HG03175 (cell line): ENCODE measurements around the gene CCR5.

ENCODE experiments used
- ATAC-seq: cut with Tn5 transposase; IDR thresholded peaks from one replicate; pipeline ENCODE4 v1.9.1; 2021; ENCODE audit warnings: mild to moderate bottlenecking, moderate library complexity; ENCODE audit not compliant: unreplicated experiment

CCR5 gene

DNA sequence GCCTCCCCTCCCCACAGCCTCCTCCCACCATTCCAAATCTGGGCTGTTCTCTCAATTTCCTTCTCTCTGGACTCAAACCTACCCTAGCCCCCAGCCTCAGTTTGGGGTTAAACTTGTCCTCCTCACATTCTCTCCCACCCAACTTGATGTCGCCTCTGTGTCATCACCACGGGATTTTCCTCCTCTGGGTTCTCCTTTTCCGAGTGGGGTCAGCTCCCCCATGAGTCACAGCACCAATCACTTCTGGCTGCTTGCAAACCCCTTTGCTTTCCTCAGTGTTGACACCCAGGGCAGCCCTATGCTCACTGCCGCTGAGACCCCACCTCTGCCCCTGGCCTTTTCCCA lies 35.7 kb downstream of the CCR5 start:
- ATAC-seq: no peak

DNA sequence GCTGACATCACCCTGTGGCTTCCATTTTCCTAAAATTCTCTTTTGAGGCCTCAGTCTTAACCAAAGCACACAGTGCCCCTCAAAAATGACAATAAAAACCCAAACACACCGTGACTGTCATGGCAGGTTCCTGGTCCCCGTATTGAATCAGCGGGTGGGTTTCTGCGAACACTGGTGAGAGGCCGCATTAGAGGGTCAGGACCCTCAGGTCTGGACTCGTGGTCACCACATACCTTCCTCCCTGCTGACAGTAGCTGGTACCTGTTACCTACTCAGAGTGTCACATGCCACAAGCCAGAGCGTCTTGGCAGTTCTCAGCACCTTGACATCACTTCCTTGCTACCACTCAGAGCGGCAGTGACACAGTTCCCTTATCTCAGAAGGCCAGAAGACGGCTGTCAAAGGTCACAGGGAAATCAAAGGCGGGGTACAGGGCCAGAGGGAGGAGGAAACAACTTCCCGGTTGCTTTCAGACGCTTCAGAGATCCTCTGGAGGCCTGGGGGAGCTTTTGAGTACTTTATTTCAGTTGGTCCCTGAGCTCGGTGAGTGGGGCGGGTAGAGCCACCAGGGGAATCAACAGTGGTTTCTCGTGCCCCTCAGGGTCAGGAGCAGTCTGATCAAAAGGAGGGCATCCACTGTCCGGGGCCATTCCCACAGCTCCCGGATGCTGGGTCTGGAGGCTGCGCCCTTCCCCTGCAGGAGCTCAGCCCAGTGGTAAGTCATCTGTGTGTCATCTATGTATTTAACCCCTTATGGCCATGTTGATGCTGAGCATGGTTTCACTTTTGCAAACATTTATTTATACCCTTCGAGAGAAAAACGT lies 36.3 kb downstream of the CCR5 start, which contains the start of the genes CCR5AS and CCRL2:
TSS of gene CCR5AS (minus strand) at position 279 of the 824 bp plus-strand sequence.
TSS of gene CCRL2 (plus strand) at position 472 of the 824 bp plus-strand sequence. CDS start 821 bp downstream, outside the sequence.
- no peak for ATAC-seq

DNA sequence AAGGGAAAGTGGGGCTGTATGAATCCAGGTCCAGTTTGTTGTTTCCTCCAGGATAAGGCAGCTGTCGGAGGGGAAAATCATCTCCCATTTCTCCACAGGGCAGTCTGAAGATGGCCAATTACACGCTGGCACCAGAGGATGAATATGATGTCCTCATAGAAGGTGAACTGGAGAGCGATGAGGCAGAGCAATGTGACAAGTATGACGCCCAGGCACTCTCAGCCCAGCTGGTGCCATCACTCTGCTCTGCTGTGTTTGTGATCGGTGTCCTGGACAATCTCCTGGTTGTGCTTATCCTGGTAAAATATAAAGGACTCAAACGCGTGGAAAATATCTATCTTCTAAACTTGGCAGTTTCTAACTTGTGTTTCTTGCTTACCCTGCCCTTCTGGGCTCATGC lies 37.2 kb downstream of the CCR5 start:
- ATAC-seq: no peak

DNA sequence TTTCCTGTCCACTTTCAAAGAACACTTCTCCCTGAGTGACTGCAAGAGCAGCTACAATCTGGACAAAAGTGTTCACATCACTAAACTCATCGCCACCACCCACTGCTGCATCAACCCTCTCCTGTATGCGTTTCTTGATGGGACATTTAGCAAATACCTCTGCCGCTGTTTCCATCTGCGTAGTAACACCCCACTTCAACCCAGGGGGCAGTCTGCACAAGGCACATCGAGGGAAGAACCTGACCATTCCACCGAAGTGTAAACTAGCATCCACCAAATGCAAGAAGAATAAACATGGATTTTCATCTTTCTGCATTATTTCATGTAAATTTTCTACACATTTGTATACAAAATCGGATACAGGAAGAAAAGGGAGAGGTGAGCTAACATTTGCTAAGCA lies 38.1 kb downstream of the CCR5 start:
- no peak for ATAC-seq

DNA sequence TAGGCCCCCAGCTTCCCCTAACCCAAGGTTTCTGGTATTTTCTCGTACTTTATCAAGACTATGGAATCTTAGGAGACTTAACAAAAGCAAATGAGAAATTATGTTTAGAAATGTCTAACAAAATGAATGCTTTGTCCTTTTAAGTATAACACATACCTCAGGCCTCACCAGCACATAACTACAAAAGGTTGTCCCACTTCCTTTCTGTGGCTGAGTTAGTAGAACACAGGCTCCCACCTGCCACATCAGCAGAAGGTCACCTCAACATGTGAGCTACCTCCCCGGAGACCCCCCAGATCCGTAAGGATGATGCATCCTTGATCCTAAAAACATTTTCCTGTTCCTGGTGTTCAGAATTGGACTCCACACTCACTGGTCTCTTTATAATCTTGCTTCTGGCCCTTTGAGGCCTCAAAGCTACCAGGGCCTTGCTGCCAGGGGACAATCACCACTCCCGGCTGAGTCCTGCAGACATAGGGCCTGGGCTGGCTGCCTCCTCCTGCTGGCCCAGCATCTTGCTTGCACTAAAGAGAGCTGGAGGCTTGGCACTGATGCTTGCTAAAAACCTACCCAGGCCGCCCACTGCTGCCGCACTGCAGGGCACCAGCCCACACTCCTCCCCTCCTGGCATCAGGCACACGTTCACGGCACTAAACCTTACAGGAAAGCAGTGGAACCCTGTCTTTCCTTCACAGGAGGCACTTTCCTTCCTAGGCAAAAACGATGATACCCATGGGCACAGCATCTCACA lies 39.2 kb downstream of the CCR5 start:
- no peak for ATAC-seq

DNA sequence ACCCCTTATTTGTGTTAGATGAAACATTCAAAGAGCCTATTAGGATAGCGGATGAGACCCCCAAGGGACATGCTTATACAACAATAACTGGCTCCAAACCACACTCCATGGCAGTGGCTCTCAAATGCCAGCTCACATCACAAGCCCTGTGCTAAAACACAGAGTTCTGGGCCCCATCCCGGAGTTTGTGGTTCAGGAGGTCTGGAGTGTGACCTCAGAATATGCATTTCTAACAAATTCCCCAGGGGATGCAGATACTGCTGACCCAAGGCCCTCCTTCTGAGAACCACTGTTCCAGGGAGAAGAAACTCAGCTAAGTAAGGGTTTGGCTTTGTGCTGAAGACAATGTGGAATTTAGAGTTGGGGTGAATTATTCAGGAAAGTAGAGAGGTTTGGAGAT lies 39.9 kb downstream of the CCR5 start:
- ATAC-seq: no peak

DNA sequence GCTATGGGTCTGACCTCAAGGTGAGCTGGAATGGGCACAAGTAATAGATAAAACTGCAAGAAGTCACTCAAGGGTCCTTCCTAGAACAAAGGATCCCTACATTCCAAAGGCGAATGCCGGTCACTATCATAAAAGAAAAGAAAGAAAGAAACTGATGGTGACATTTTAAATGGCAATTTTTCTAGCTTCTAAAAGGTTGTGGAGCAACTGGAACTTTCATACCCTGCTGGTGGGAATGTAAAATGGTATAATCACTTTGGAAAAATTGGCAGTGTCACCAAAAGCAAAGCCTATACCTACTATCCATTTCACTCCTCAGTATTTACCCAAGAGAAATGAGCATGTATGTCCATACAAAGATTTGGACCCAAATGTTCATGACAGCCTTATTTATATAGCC lies 40.5 kb downstream of the CCR5 start:
- no peak for ATAC-seq

DNA sequence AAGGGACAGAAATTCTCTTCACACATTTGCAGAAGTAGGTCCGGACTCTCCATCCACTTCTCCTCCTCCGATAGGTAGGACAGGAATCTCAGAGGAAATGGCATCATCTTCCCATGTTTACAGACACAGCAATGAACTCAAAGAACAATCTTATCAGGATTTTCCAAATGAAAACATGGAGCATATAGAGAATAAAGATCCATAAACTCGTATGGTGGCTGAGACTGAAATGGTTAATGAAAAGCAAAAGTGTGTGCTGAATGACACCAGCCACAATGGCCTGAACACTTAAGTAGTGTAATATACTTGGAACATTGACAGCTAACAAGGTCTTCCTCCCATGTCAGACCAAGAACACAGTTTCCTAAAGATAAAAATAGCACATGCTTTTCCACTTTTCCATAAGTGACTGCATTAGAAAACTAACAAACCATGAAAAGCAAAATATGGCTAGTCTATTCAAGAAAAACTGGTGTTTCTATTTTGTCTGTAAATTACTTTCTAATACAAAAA lies 42.1 kb downstream of the CCR5 start:
- ATAC-seq: no peak

DNA sequence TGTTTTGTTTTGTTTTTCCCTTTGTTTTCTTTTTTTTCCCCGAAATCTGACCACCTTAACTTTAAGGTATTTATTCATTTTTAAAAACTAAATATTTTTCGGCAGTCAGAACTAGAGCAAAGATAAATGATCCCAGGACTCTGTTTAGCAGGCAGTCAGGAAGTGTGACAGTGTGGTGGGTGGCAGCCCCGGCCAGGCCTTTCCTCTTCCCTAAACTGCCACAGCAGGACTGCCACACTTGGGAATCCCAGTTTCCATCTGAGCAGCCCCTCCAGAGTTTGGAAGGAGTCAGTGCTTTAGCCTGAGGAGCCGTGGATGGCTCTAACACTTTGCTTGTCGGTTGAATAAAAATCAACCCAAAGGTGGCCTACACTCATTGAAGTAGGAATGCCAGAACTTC lies 43.2 kb downstream of the CCR5 start:
- no peak for ATAC-seq

DNA sequence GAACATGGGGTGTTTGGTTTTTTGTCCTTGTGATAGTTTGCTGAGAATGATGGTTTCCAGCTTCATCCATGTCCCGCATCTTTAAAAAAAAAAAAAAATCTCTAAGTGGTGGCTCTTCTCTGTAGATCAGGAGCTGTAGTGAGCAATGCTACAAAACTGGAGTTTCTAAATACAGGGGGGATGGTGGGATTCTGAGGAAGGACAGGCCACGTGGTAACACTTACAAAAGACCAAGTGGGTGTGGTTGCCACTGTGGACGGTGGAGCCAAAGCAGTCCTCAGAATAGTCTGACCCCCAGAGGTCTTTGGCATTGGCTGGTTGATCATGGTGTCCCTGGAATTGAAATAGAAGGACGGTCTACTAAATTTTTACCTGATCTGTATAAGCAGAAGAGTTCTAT lies 44.0 kb downstream of the CCR5 start:
- no peak for ATAC-seq

DNA sequence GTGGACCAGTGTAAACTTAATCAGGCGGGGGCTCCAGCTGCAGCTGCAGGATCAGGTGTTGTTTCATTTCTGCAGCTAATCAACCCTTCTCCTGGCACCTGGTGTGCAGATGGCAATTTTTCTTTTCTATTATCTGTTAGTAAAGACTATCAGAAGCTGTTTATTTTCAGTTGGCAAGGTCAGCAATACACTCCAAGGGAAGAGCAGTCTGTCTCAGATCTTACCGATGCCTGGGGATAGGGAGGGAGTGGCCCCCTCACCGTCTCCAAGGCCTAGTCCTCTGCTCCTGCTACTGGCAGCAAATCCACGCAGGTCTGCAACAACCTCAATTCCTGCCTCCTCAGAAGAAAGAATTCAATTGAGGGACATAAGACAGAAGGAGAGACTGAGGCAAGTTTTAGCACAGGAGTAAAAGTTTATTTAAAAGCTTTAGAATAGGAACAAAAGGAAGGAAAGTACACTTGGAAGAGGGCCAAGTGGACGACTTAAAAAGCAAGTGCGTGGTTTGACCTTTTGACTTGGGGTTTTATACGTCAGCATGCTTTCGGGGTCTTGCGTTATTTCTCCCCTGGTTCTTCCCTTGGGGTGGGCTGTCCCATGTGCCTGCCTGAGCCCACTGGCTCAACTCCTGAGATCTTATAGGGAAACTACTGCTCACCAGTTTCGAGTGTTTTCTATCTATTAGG lies 45.5 kb downstream of the CCR5 start:
- no peak for ATAC-seq

DNA sequence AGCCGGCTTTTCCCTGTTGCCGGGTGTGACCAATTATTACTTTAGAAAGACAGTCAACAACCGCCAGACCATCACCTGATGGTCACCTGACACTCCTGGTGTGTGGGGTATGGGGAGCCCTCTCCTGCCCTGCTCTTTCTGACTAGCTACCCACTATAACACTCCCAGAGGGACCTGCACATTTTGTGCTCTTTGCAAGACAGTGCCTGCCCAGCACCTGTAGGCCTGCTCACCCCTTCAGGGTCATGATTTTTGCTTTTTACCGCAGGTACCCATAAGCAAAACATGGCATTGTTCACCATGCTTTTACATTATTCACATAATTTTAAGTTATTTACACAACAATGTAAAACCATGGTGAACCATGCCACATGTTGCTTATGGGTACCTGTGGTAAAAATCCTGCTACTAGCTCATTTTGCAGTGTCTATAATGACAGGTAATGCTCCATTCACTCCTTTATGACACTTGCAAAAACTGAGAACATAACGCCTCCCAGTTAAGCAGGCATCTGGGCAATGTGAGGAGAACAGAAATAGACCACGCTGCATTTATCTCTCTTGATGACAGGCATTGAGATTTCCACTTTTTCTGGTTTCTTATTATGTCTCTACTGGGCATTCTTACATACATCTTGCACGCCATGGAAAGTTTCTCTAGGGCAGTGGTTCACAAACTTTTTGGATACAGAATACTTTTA lies 46.2 kb downstream of the CCR5 start:
- ATAC-seq: no peak

DNA sequence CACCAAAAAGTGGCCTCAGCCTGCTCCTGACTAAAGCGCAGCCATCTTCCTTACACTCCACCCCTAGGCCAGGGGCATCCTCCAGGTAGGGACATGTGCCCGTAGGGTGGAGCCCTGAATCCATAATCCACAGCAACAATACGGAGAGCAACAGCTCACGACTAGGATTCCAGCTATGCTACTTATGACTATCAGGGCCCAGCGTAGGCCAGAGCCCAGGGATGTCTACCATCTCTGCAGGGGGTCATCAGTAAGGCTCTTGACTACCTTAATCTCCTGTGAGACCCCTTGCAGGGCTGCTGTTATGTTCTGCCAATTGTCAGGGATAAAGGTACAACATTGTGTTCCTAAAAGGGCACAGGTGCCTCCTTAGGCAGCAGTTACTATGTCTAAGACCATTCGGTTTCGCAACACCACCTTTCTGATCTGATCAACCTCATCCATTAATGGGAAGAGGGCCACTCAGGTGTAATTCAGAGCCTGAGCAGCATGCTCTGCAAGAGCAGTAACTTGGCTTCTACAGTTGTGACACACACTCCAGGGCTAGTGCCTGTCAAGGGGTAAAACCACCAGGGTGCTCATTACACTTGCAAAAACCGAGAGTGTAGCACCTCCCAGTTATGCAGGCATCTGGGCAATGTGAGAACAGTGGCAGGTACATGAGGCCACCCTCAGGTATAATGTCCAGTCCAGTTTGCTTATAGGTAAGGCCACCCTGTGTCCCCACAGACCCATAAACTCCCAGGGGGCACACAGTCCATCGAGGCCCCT lies 47.3 kb downstream of the CCR5 start:
- ATAC-seq: no peak

DNA sequence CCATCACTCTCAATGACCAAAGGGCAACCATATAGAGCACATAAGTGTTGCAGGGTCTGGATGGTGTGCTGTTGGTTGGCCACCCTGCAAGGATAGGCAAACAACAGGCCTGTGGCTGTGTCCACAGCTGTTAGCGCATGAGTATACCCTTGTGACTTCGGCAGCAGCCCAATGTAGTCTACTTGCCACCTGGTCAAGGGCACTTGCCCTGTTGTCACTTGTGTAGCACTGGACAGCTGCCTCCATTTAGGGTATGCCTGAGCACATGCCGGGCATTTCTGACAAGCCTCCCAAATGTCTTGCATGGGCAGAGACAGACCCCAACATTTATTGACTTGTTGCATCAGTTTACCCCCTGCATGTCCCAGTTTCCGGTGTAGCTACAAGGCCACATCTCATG lies 49.1 kb downstream of the CCR5 start:
- no peak for ATAC-seq

DNA sequence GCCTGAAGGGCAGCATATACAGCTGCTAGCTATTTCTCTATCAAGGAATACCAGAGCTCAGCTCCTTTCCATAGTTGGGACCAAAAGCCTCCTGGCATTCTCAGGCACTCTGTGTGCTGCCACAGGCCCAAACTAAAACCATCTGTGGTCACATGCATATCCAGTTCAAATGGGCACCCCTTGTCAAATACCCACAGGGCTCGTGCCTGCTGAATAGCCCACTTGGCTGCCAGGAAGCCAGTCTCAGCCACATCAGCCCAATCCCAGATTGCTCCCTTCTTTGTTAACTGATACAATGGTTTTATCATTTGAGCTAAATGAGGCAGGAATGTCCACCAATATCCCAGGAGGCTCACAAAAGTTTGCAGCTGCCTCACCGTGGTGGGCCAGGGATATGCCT lies 50.2 kb downstream of the CCR5 start:
- no peak for ATAC-seq

DNA sequence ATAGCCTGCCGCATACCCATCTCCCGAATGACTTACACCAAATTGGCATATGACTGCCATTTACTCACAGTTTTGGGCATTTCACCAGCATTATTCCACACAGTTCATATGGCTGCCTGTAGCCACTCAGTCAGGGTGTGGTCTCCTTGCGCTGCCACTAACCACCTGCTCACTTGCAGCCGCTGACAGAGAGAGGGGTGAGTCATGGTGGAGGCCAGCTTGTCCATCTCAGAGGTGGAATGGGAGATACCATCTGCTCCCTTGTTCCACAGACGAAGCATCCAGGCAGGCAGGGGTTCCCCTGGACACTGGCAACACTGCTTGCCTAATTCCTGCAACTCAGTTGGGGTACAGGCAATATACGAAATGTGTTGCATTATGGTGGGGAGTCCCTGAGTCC lies 51.9 kb downstream of the CCR5 start:
- ATAC-seq: no peak

DNA sequence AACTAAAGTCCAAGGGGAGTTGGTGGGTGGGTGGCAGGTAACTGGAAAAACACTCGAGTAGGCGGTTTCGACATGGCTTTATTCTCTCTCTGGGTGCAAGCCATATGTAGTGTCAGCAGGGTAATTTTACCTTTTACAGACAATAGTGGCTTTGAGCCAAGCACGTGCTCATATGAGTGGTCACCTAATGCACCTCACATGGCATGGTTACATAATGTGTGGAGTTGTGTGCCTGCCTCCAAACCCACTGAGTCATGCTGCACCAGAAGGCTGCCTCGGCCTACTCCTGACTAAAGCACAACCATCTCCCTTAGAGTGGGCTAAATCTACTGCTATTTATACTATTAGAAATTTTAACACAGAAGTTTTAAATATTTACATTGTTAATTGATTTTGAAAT lies 52.8 kb downstream of the CCR5 start:
- no peak for ATAC-seq
